ENCODE data around the gene TMEM132A. TPM values are rescaled to one million over a fixed set of nuclear protein-coding genes. Genes with fewer than 3 reads are reported as not detected.
A peak's percentile ranks its signal among the peaks of the same experiment; 100 is the strongest.

Gene TMEM132A
- polyA plus RNA-seq, 1 of the 3 experiments (the other 2 are of a cell fraction) = 66.9 TPM

- TF ChIP-seq, protein P1, sequence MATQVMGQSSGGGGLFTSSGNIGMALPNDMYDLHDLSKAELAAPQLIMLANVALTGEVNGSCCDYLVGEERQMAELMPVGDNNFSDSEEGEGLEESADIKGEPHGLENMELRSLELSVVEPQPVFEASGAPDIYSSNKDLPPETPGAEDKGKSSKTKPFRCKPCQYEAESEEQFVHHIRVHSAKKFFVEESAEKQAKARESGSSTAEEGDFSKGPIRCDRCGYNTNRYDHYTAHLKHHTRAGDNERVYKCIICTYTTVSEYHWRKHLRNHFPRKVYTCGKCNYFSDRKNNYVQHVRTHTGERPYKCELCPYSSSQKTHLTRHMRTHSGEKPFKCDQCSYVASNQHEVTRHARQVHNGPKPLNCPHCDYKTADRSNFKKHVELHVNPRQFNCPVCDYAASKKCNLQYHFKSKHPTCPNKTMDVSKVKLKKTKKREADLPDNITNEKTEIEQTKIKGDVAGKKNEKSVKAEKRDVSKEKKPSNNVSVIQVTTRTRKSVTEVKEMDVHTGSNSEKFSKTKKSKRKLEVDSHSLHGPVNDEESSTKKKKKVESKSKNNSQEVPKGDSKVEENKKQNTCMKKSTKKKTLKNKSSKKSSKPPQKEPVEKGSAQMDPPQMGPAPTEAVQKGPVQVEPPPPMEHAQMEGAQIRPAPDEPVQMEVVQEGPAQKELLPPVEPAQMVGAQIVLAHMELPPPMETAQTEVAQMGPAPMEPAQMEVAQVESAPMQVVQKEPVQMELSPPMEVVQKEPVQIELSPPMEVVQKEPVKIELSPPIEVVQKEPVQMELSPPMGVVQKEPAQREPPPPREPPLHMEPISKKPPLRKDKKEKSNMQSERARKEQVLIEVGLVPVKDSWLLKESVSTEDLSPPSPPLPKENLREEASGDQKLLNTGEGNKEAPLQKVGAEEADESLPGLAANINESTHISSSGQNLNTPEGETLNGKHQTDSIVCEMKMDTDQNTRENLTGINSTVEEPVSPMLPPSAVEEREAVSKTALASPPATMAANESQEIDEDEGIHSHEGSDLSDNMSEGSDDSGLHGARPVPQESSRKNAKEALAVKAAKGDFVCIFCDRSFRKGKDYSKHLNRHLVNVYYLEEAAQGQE (IDR thresholded peaks at IDR 0.05; ENCODE audit: low read depth, low read length) = no peak
- TF ChIP-seq FOXM1 (IDR thresholded peaks at IDR 0.05; ENCODE audit: low read depth) (no peak), ELF1 (IDR thresholded peaks at IDR 0.05) (no peak), USF2 (IDR thresholded peaks at IDR 0.05; ENCODE audit: borderline replicate concordance, low read depth, low read length) (no peak), RXRA (IDR thresholded peaks at IDR 0.05; ENCODE audit: borderline replicate concordance, low read depth) (no peak), GATA2 (CRISPR knock-in tag; IDR thresholded peaks at IDR 0.05) (no peak), FOXJ3 (CRISPR knock-in tag; IDR thresholded peaks at IDR 0.05) (peak; percentile 39; the same call in 1 of the 2 replicates), YY1 (IDR thresholded peaks at IDR 0.05; ENCODE audit: low read depth) (no peak), NRF1 (IDR thresholded peaks at IDR 0.05; ENCODE audit: low read depth, low read length) (no peak), ZBTB33 (IDR thresholded peaks at IDR 0.05; ENCODE audit: borderline replicate concordance, low read depth) (no peak)
- TF ChIP-seq, protein P2, sequence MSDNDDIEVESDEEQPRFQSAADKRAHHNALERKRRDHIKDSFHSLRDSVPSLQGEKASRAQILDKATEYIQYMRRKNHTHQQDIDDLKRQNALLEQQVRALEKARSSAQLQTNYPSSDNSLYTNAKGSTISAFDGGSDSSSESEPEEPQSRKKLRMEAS (IDR thresholded peaks at IDR 0.05; ENCODE audit: low read depth) = peak; percentile 96
- TF ChIP-seq, protein P3, sequence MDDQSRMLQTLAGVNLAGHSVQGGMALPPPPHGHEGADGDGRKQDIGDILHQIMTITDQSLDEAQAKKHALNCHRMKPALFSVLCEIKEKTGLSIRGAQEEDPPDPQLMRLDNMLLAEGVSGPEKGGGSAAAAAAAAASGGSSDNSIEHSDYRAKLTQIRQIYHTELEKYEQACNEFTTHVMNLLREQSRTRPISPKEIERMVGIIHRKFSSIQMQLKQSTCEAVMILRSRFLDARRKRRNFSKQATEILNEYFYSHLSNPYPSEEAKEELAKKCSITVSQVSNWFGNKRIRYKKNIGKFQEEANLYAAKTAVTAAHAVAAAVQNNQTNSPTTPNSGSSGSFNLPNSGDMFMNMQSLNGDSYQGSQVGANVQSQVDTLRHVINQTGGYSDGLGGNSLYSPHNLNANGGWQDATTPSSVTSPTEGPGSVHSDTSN (IDR thresholded peaks at IDR 0.05) = peak; percentile 38; the same call in 1 of the 2 replicates
Observed at GRCh38 chr11:60924110-60924905, at the start of gene TMEM132A (continued).
